HepG2 (cell line): ENCODE data around the gene DCST2. TPM values are rescaled to one million over a fixed set of nuclear protein-coding genes. Genes with fewer than 3 reads are reported as not detected.

Experiments
- ARID2 ChIP-seq: sonication (generic); formaldehyde crosslinking; IDR thresholded peaks from 2 replicates; pipeline ENCODE4 v1.8.1; 2022; ENCODE audit warnings: mild to moderate bottlenecking, missing genetic modification reagents, borderline replicate concordance
- FOSL2 ChIP-seq: sonication (generic); formaldehyde crosslinking; IDR thresholded peaks from 2 replicates; pipeline ENCODE4 v1.4.0; 2020; ENCODE audit warnings: missing genetic modification reagents
- GATAD2A ChIP-seq: IDR thresholded peaks from 2 replicates; pipeline ENCODE4 v1.6.1; 2016
- HMGA1 ChIP-seq: sonication (generic); formaldehyde crosslinking; conservative IDR thresholded peaks from 2 replicates; pipeline ENCODE4 v1.4.0; 2020; ENCODE audit warnings: missing genetic modification reagents
- HOXA7 ChIP-seq: sonication (generic); formaldehyde crosslinking; IDR thresholded peaks from 2 replicates; pipeline ENCODE4 v1.8.1; 2022; ENCODE audit warnings: mild to moderate bottlenecking, missing genetic modification reagents, moderate library complexity
- KDM5A ChIP-seq: fragments of 200-600 bp; sonication (generic); IDR thresholded peaks from 2 replicates; pipeline ENCODE4 v1.7.0; 2018; ENCODE audit warnings: antibody characterized with exemption, mild to moderate bottlenecking, low read length, borderline replicate concordance
- KLF11 ChIP-seq: IDR thresholded peaks from 2 replicates; pipeline ENCODE4 v1.6.1; 2016; ENCODE audit warnings: missing compliant biosample characterization
- MAZ ChIP-seq, 2 experiments: sonication (generic) in 1 of 2; formaldehyde crosslinking in 1 of 2; IDR thresholded peaks; 2 replicates each; pipeline versions ENCODE4 v1.5.0 to v1.6.1; 2012 to 2020; ENCODE audit warnings: low read depth in 2 of 2, mild to moderate bottlenecking in 2 of 2, borderline replicate concordance in 1 of 2, improper control_type of control experiment in 1 of 2, low read length in 1 of 2, missing genetic modification reagents in 1 of 2, moderate library complexity in 1 of 2
- MIER2 ChIP-seq: IDR thresholded peaks from 2 replicates; pipeline ENCODE4 v1.6.1; 2016; ENCODE audit warnings: missing biosample characterization, missing genetic modification reagents
- RXRB ChIP-seq: IDR thresholded peaks from 2 replicates; pipeline ENCODE4 v1.6.1; 2016; ENCODE audit warnings: borderline replicate concordance, missing genetic modification reagents, missing compliant biosample characterization
- SMAD9 ChIP-seq: sonication (generic); formaldehyde crosslinking; IDR thresholded peaks from 2 replicates; pipeline ENCODE4 v1.5.1; 2020; ENCODE audit warnings: mild to moderate bottlenecking, missing genetic modification reagents
- SMC3 ChIP-seq: IDR thresholded peaks from 2 replicates; pipeline ENCODE4 v1.6.1; 2011; ENCODE audit warnings: low read length, improper control_type of control experiment
- XRCC5 ChIP-seq: fragments of 200-400 bp; formaldehyde crosslinking; optimal IDR thresholded peaks from 2 replicates; pipeline ENCODE3; 2017; ENCODE audit warnings: mild to moderate bottlenecking, low read length
- ZBTB21 ChIP-seq: sonication (generic); formaldehyde crosslinking; IDR thresholded peaks from 2 replicates; pipeline ENCODE4 v1.4.0; 2020; ENCODE audit warnings: missing genetic modification reagents
- ZNF550 ChIP-seq: sonication (generic); formaldehyde crosslinking; IDR thresholded peaks from 2 replicates; pipeline ENCODE4 v1.4.0; 2020; ENCODE audit warnings: mild to moderate bottlenecking, missing genetic modification reagents, borderline replicate concordance
- polyA plus RNA-seq, 8 experiments: library from polyadenylated mRNA; depleted of rRNA in 3 of 8; stranded (reverse) in 7 of 8; unstranded in 1 of 8; fragments of >200 nt; fragmentation: Illumina TruSeq in 4 of 8; extraction: Trizol in 4 of 8; gene quantifications; 2 replicates each; pipeline versions ENCODE4 v1.2.1 to v1.2.3, GENCODE V29; 2011 to 2016; ENCODE audit warnings: low read depth in 4 of 8, missing spikeins in 1 of 8, mixed read lengths in 1 of 8; ENCODE audit not compliant: insufficient read depth in 1 of 8
- total RNA-seq, 5 experiments: library from RNA; depleted of rRNA; stranded (reverse); fragments of >200 nt; fragmentation: Illumina TruSeq; extraction: Trizol; gene quantifications; 2 replicates each; pipeline ENCODE4 v1.2.3, GENCODE V29; 2016; ENCODE audit warnings: low read depth in 1 of 5
- TF ChIP-seq, protein P1 (sequence below): sonication (generic); formaldehyde crosslinking; IDR thresholded peaks from 2 replicates; pipeline ENCODE4 v1.4.0; 2020; ENCODE audit warnings: missing genetic modification reagents
- TF ChIP-seq, protein P2 (sequence below), 2 experiments: fragments of 450-650 bp in 1 of 2; sonication (generic) in 1 of 2; formaldehyde crosslinking; IDR thresholded peaks; 2 replicates each; pipeline versions ENCODE4 v1.5.0 to v1.8.0; 2020 to 2022; ENCODE audit warnings: mild to moderate bottlenecking in 1 of 2, missing genetic modification reagents in 1 of 2
- TF ChIP-seq, protein P3 (sequence below): sonication (generic); formaldehyde crosslinking; IDR thresholded peaks from 2 replicates; pipeline ENCODE4 v1.8.1; 2023; ENCODE audit warnings: mild to moderate bottlenecking, moderate library complexity, missing genetic modification reagents
- TF ChIP-seq, protein P4 (sequence below): IDR thresholded peaks from 2 replicates; pipeline ENCODE4 v1.6.1; 2016; ENCODE audit warnings: mild to moderate bottlenecking
- TF ChIP-seq, protein P5 (sequence below): sonication (generic); formaldehyde crosslinking; IDR thresholded peaks from 2 replicates; pipeline ENCODE4 v1.5.1; 2020; ENCODE audit warnings: missing genetic modification reagents, mild to moderate bottlenecking, borderline replicate concordance

The DCST2 gene
- total and polyA plus RNA-seq, 2 of the 13 experiments (the other 11 are each of a cell fraction or from before 2014, with no cell fraction given) = 0.74 TPM; not detected in 1

DNA sequence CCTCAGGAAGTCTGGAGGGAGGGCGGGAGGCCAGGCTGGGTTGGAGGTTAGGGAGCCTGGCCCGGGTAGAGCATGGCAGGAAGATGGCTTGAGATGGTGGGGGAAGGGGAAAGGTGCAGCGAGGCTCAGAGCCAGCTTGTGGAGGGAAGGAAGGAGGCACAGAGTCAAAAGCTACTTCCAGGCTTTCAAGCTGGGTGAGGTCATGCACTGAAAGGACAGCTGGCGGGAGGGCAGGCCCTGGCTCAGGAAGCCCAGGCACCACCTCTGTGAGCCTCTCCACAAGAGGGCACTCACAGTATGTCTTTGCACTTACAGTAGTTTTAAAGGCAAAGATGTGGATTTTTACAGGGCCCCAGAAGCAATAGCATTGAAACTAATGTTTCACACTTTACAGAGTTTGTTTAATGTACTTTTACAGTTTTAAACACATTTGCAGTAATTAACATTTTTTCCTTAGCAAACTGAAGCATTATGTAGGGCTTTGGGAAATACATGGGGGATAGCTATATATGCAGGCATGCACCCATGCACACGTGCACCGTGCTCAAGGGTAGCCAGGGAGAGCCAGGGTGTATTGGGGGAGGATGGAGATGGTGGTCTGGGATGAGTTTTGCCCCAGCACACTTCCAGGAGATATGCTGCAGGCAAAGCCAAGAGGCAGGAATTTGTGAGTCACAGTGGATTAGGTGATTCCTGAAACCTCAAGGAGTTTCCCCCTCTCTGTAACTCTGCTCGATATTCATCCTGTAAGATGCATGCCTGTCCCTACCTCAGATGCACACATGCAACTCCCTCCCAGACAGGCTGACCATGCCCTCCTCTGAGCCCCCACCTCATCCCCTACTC is 11.5 kb upstream of the DCST2 start (continued):
- TF ChIP-seq, protein P1, sequence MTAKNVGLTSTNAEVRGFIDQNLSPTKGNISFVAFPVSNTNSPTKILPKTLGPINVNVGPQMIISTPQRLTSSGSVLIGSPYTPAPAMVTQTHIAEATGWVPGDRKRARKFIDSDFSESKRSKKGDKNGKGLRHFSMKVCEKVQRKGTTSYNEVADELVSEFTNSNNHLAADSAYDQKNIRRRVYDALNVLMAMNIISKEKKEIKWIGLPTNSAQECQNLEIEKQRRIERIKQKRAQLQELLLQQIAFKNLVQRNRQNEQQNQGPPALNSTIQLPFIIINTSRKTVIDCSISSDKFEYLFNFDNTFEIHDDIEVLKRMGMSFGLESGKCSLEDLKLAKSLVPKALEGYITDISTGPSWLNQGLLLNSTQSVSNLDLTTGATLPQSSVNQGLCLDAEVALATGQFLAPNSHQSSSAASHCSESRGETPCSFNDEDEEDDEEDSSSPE (CRISPR knock-in tag) = peak; percentile 28; the same call in 1 of the 2 replicates
- TF ChIP-seq MAZ (IDR thresholded peaks at IDR 0.05; ENCODE audit: borderline replicate concordance, low read depth, low read length) (no peak), MAZ (CRISPR knock-in tag; IDR thresholded peaks at IDR 0.05; ENCODE audit: low read depth) (peak; percentile 66; the same call in 1 of the 2 replicates), ZNF550 (CRISPR knock-in tag) (no peak), GATAD2A (CRISPR knock-in tag) (peak; percentile 48; the same call in 1 of the 2 replicates), ZBTB21 (no peak), HMGA1 (CRISPR knock-in tag) (no peak), SMAD9 (CRISPR knock-in tag) (no peak), KDM5A (no peak), ARID2 (CRISPR knock-in tag) (no peak), XRCC5 (peak; percentile 80), FOSL2 (CRISPR knock-in tag) (0 out of 2 replicates have a peak, but pooled peaks have one; percentile 14), KLF11 (no peak), HOXA7 (no peak), SMC3 (peak; percentile 67), MIER2 (CRISPR knock-in tag) (0 out of 2 replicates have a peak, but pooled peaks have one; percentile 10), RXRB (CRISPR knock-in tag) (peak; percentile 41; the same call in 1 of the 2 replicates)
- TF ChIP-seq, protein P2, sequence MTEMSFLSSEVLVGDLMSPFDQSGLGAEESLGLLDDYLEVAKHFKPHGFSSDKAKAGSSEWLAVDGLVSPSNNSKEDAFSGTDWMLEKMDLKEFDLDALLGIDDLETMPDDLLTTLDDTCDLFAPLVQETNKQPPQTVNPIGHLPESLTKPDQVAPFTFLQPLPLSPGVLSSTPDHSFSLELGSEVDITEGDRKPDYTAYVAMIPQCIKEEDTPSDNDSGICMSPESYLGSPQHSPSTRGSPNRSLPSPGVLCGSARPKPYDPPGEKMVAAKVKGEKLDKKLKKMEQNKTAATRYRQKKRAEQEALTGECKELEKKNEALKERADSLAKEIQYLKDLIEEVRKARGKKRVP (CRISPR knock-in tag; IDR thresholded peaks at IDR 0.05) = no peak
- TF ChIP-seq, protein P3, sequence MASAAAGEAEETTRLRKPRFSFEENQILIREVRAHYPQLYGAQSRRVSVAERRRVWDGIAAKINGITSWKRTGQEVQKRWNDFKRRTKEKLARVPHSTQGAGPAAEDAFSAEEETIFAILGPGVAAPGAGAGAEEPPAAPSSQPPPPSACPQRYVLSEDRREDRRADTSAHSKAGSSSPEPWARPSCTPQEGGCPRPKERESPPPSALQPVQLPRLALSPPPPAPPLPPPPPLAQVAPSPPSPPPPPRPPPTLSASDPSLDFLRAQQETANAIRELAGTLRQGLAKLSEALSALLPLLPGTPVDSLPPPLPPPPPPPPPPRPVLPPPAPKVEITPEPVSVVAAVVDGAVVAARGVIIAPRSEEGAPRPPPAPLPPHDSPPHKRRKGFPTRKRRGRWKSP = peak; percentile 37; the same call in 1 of the 2 replicates
- TF ChIP-seq, protein P4, sequence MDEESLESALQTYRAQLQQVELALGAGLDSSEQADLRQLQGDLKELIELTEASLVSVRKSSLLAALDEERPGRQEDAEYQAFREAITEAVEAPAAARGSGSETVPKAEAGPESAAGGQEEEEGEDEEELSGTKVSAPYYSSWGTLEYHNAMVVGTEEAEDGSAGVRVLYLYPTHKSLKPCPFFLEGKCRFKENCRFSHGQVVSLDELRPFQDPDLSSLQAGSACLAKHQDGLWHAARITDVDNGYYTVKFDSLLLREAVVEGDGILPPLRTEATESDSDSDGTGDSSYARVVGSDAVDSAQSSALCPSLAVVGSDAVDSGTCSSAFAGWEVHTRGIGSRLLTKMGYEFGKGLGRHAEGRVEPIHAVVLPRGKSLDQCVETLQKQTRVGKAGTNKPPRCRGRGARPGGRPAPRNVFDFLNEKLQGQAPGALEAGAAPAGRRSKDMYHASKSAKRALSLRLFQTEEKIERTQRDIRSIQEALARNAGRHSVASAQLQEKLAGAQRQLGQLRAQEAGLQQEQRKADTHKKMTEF (CRISPR knock-in tag) = 0 out of 2 replicates have a peak, but pooled peaks have one; percentile 41
- TF ChIP-seq, protein P5, sequence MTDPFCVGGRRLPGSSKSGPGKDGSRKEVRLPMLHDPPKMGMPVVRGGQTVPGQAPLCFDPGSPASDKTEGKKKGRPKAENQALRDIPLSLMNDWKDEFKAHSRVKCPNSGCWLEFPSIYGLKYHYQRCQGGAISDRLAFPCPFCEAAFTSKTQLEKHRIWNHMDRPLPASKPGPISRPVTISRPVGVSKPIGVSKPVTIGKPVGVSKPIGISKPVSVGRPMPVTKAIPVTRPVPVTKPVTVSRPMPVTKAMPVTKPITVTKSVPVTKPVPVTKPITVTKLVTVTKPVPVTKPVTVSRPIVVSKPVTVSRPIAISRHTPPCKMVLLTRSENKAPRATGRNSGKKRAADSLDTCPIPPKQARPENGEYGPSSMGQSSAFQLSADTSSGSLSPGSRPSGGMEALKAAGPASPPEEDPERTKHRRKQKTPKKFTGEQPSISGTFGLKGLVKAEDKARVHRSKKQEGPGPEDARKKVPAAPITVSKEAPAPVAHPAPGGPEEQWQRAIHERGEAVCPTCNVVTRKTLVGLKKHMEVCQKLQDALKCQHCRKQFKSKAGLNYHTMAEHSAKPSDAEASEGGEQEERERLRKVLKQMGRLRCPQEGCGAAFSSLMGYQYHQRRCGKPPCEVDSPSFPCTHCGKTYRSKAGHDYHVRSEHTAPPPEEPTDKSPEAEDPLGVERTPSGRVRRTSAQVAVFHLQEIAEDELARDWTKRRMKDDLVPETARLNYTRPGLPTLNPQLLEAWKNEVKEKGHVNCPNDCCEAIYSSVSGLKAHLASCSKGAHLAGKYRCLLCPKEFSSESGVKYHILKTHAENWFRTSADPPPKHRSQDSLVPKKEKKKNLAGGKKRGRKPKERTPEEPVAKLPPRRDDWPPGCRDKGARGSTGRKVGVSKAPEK = no peak
